Transverse colon (tissue), 3 donors: Measurements from ENCODE around the gene TANGO2.

Source experiments
- CTCF ChIP-seq, 5 experiments: fragments of 200-600 bp in 3 of 5; fragments of 450-650 bp in 2 of 5; sonication (generic) in 3 of 5; IDR thresholded peaks; 1 replicate in 2 of 5; 2 replicates in 3 of 5; pipeline ENCODE4 v1.5.1; 2016 to 2017; ENCODE audit warnings: antibody characterized with exemption in 5 of 5, inconsistent platforms in 3 of 5, mild to moderate bottlenecking in 2 of 5, moderate library complexity in 1 of 5
- EP300 ChIP-seq: sonication (generic); formaldehyde crosslinking; IDR thresholded peaks from one replicate; pipeline ENCODE4 v1.6.1; 2017; ENCODE audit warnings: antibody characterized with exemption, low read depth
- POLR2A ChIP-seq: fragments of 450-650 bp; IDR thresholded peaks from one replicate; pipeline ENCODE4 v1.6.1; 2016; ENCODE audit warnings: antibody characterized with exemption, mild to moderate bottlenecking, moderate library complexity

- TF ChIP-seq CTCF (IDR thresholded peaks at IDR 0.05) (no peak), EP300 (no peak), POLR2A (no peak)
Observed at GRCh38 chr22:20009018-20009491, 11.9 kb upstream of the TANGO2 start.
